ENCODE results near the gene ZBTB7C.

ZBTB7C gene

DNA sequence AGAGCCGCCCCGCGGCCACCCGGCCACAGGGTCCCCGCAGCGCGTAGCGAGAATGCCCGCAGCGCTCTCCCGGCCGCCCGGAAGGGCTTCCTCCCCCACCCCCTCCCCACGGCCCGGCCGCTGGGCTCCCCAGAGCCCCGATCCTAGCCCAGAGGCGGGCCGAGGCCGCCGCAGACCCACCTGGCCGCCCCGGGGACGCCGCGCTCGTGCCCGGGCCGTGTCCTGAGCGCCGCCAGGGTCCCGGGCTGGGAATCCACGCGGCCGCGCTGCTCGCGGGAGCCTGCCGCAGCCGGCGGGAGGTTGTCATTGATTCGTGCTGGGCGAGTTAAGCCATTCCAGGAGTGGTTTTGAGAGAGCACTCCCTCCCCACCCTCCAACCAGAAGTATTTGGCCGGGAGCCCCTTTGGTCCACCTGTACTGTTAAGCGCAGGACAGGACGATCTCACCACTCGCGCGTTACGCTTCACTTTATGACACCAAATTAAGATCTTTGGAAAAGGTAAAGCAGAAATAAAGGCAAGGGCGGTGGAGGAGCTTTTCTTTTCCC, 272.3 kb downstream of the ZBTB7C start:
- TF ChIP-seq EZH2phosphoT487 (IDR thresholded peaks at IDR 0.05; ENCODE audit: borderline replicate concordance), result no peak
- TF ChIP-seq CTCF (conservative IDR thresholded peaks at IDR 0.05; ENCODE audit: low read length), result no peak
- Histone ChIP-seq H3K9me2 (replicated peaks; ENCODE audit: low read depth, low read length) (no peaks in the 10 kb centered on the region), H3K4me3 (ENCODE audit: low read length, poor library complexity, severe bottlenecking) (peak overlapping the region; percentile 73), H3K9ac (ENCODE audit: low read depth, low read length, poor library complexity, severe bottlenecking) (peak overlapping the region; percentile 59), H3K79me2 (ENCODE audit: insufficient read depth, low read length) (no peaks in the 10 kb centered on the region), H3K36me3 (ENCODE audit: insufficient read depth, low read length) (no peaks in the 10 kb centered on the region), H3K27me3 (ENCODE audit: insufficient read depth, low read length, poor library complexity, severe bottlenecking) (no peaks in the 10 kb centered on the region), H3F3A (ENCODE audit: low read depth) (no peaks in the 10 kb centered on the region), H3K9me3 (ENCODE audit: insufficient read depth, low read depth, low read length) (no peaks in the 10 kb centered on the region), H3K4me1 (ENCODE audit: insufficient read depth, low read length, poor library complexity, severe bottlenecking) (peaks cover 14% of the 10 kb centered on the region), H2AFZ (ENCODE audit: low read length) (peak overlapping the region; percentile 88), H3K4me2 (ENCODE audit: low read depth, low read length, poor library complexity, severe bottlenecking) (peak overlapping the region; percentile 88), H4K20me1 (ENCODE audit: insufficient read depth, low read length, poor library complexity, severe bottlenecking) (no peaks in the 10 kb centered on the region)

- Histone ChIP-seq H3K4me3 (ENCODE audit: low read length, poor library complexity, severe bottlenecking) (peak overlapping the region; percentile 73), H3K27me3 (ENCODE audit: insufficient read depth, low read length, poor library complexity, severe bottlenecking) (no peaks in the 10 kb centered on the region), H3K9ac (ENCODE audit: low read depth, low read length, poor library complexity, severe bottlenecking) (peak overlapping the region; percentile 59), H4K20me1 (ENCODE audit: insufficient read depth, low read length, poor library complexity, severe bottlenecking) (no peaks in the 10 kb centered on the region), H2AFZ (ENCODE audit: low read length) (peak overlapping the region; percentile 88), H3F3A (ENCODE audit: low read depth) (no peaks in the 10 kb centered on the region), H3K79me2 (ENCODE audit: insufficient read depth, low read length) (no peaks in the 10 kb centered on the region), H3K9me2 (replicated peaks; ENCODE audit: low read depth, low read length) (no peaks in the 10 kb centered on the region), H3K4me1 (ENCODE audit: insufficient read depth, low read length, poor library complexity, severe bottlenecking) (peaks cover 14% of the 10 kb centered on the region), H3K9me3 (ENCODE audit: insufficient read depth, low read depth, low read length) (no peaks in the 10 kb centered on the region), H3K4me2 (ENCODE audit: low read depth, low read length, poor library complexity, severe bottlenecking) (peak overlapping the region; percentile 88), H3K36me3 (ENCODE audit: insufficient read depth, low read length) (no peaks in the 10 kb centered on the region)
- no peak for TF ChIP-seq EZH2phosphoT487 (IDR thresholded peaks at IDR 0.05; ENCODE audit: borderline replicate concordance)
- no peak for TF ChIP-seq CTCF (conservative IDR thresholded peaks at IDR 0.05; ENCODE audit: low read length)
These were observed 272.9 kb downstream of the ZBTB7C start for GRCh38 chr18:48136051-48136826.

- H3K27me3 ChIP-seq (ENCODE audit: insufficient read depth, low read length, poor library complexity, severe bottlenecking), result no peaks in the 10 kb centered on the region
- H2AFZ ChIP-seq (ENCODE audit: low read length), result no peak overlapping the region
- H4K20me1 ChIP-seq (ENCODE audit: insufficient read depth, low read length, poor library complexity, severe bottlenecking), result no peaks in the 10 kb centered on the region
- H3K79me2 ChIP-seq (ENCODE audit: insufficient read depth, low read length), result no peaks in the 10 kb centered on the region
- H3K4me1 ChIP-seq (ENCODE audit: insufficient read depth, low read length, poor library complexity, severe bottlenecking), result peaks cover 14% of the 10 kb centered on the region
- H3K9ac ChIP-seq (ENCODE audit: low read depth, low read length, poor library complexity, severe bottlenecking), result no peak overlapping the region
- H3K36me3 ChIP-seq (ENCODE audit: insufficient read depth, low read length), result no peaks in the 10 kb centered on the region
- H3K9me3 ChIP-seq (ENCODE audit: insufficient read depth, low read depth, low read length), result no peaks in the 10 kb centered on the region
- no peak for TF ChIP-seq EZH2phosphoT487 (IDR thresholded peaks at IDR 0.05; ENCODE audit: borderline replicate concordance)
- no peak for TF ChIP-seq CTCF (conservative IDR thresholded peaks at IDR 0.05; ENCODE audit: low read length)
- no peak overlapping the region for H3K4me3 ChIP-seq (ENCODE audit: low read length, poor library complexity, severe bottlenecking)
- no peak overlapping the region for H3K4me2 ChIP-seq (ENCODE audit: low read depth, low read length, poor library complexity, severe bottlenecking)
- no peaks in the 10 kb centered on the region for H3K9me2 ChIP-seq (replicated peaks; ENCODE audit: low read depth, low read length)
- no peaks in the 10 kb centered on the region for H3F3A ChIP-seq (ENCODE audit: low read depth)
These were observed 273.7 kb downstream of the ZBTB7C start for GRCh38 chr18:48135436-48135966.

Measured in Loucy (cell line).